Measurements from ENCODE around the gene GREB1. TPM values are rescaled to one million over a fixed set of nuclear protein-coding genes. Genes with fewer than 3 reads are reported as not detected.

The GREB1 gene
- total RNA-seq, 1 experiment from 2014 or later, result 16.5 TPM

- Histone ChIP-seq H3K4me1 (ENCODE audit: insufficient read depth, low read length) (no peaks in the 10 kb centered on the region), H4K20me1 (ENCODE audit: control insufficient read depth, insufficient read depth, insufficient read length) (no peaks in the 10 kb centered on the region), H3K4ac (ENCODE audit: low read depth, low read length) (no peak overlapping the region), H2BK15ac (ENCODE audit: low read depth, low read length) (no peak overlapping the region), H3K23me2 (ENCODE audit: insufficient read length, low read depth, low read length, poor library complexity, severe bottlenecking) (no peaks in the 10 kb centered on the region), H3K9ac (ENCODE audit: extremely low read depth, insufficient read length, low read length) (no peak overlapping the region), H3K79me1 (ENCODE audit: insufficient read depth, low read depth, low read length, poor library complexity, severe bottlenecking) (no peaks in the 10 kb centered on the region), H3K14ac (ENCODE audit: insufficient read depth, low read length) (no peak overlapping the region), H4K5ac (ENCODE audit: insufficient read length, low read depth, low read length) (no peak overlapping the region), H4K91ac (ENCODE audit: insufficient read length, low read depth, low read length) (no peak overlapping the region), H2BK120ac (ENCODE audit: low read depth, low read length, poor library complexity, severe bottlenecking) (no peak overlapping the region), H3K18ac (ENCODE audit: insufficient read length, low read depth, low read length) (no peak overlapping the region), H2BK20ac (ENCODE audit: low read depth, low read length, poor library complexity, severe bottlenecking) (no peak overlapping the region), H2AK5ac (ENCODE audit: insufficient read length, low read length) (no peak overlapping the region), H3K27me3 (ENCODE audit: insufficient read depth, low read length) (no peaks in the 10 kb centered on the region), H2BK12ac (ENCODE audit: insufficient read length, low read depth, low read length) (no peak overlapping the region), H3T11ph (ENCODE audit: low read length) (no peak overlapping the region), H4K8ac (replicated peaks; ENCODE audit: insufficient read length, low read depth, low read length) (no peak overlapping the region), H2BK5ac (ENCODE audit: insufficient read length, low read length) (no peak overlapping the region), H3K9me3 (ENCODE audit: control insufficient read depth, low read depth, low read length) (no peaks in the 10 kb centered on the region), H3K23ac (ENCODE audit: insufficient read length, low read depth, low read length) (no peak overlapping the region), H3K56ac (ENCODE audit: insufficient read length, low read depth, low read length) (no peak overlapping the region), H3K79me2 (ENCODE audit: insufficient read depth, low read length) (no peaks in the 10 kb centered on the region), H3K4me2 (ENCODE audit: insufficient read depth, insufficient read length, low read length) (no peak overlapping the region), H3K27ac (ENCODE audit: insufficient read length, low read depth, low read length) (no peak overlapping the region), H2AFZ (ENCODE audit: low read length) (no peak overlapping the region)
- H3K4me3 Mint-ChIP-seq, result no peak overlapping the region
- H3K4me1 Mint-ChIP-seq, result peaks cover 0 to 3% of the 10 kb centered on the region in 2 experiments; a peak in 1 of 4 replicates
- no peak for DNase-seq
- no peak for TF ChIP-seq CTCF (conservative IDR thresholded peaks at IDR 0.05)
- no peaks in the 10 kb centered on the region for H3K9me3 Mint-ChIP-seq
- H3K36me3 Mint-ChIP-seq (ENCODE audit: insufficient read depth in 1 of 3, low read depth in 3 of 3), result peaks cover 19 to 35% (median 29%) of the 10 kb centered on the region in 3 experiments
- H3K27ac Mint-ChIP-seq, result no peak overlapping the region
- H3K27me3 Mint-ChIP-seq (ENCODE audit: low read depth), result no peaks in the 10 kb centered on the region; the same call in 1 of the 2 replicates
- WGBS (ENCODE audit: extremely low coverage, insufficient read length, low lambda C conversion rate), result no CpG with 5 or more reads among the region's 15 CpGs
These were observed 100.7 kb downstream of the GREB1 start for GRCh38 chr2:11634584-11634983.
